Astrocyte of the spinal cord (primary cell): ENCODE measurements around the gene SERGEF.
"Not testable (repeated sequence)": the region's sequence is repeated elsewhere in the genome, so short reads cannot be mapped to it uniquely, and the experiment has no call there.

Experiments used
- DNase-seq: peaks from one replicate; pipeline ENCODE4 v3.0.0; 2011; ENCODE audit warnings: low read depth, low spot score
- H3K4me3 ChIP-seq: 2 replicates; pipeline ENCODE4 v1.5.1; 2011; ENCODE audit warnings: low read depth, mild to moderate bottlenecking, low read length, moderate library complexity
- CTCF ChIP-seq: IDR thresholded peaks from 2 replicates; pipeline ENCODE4 v1.5.1; 2012; ENCODE audit warnings: low read depth, mild to moderate bottlenecking, low read length, inconsistent platforms
- in situ Hi-C: cut with HindIII; loops from 2 replicates; pipeline ENCODE4 v1.10.0; 2017; ENCODE audit warnings: low sequenced_read_pairs

SERGEF gene

GRCh38 chr11:17878743-17879142, 134.1 kb downstream of the SERGEF start:
- in situ Hi-C loops, result no loop called here
- no peak for TF ChIP-seq CTCF
- no peak for DNase-seq
- no peak overlapping the region for H3K4me3 ChIP-seq

GRCh38 chr11:17877886-17878285, 135.0 kb downstream of the SERGEF start:
- in situ Hi-C loops, result no loop called here
- no peak for DNase-seq
- no peak for TF ChIP-seq CTCF
- H3K4me3 ChIP-seq, result no peak overlapping the region

GRCh38 chr11:17876827-17877226, 136.0 kb downstream of the SERGEF start:
- no peak for TF ChIP-seq CTCF
- in situ Hi-C loops, result no loop called here
- no peak for DNase-seq
- no peak overlapping the region for H3K4me3 ChIP-seq

- in situ Hi-C loops, result no loop called here
- TF ChIP-seq CTCF, result no peak
- H3K4me3 ChIP-seq, result no peak overlapping the region
- DNase-seq, result no peak
Measured at GRCh38 chr11:17875891-17876290, 137.0 kb downstream of the SERGEF start.

GRCh38 chr11:17873586-17873985, 139.3 kb downstream of the SERGEF start:
- in situ Hi-C loops, result no loop called here
- H3K4me3 ChIP-seq, result no peak overlapping the region
- TF ChIP-seq CTCF, result no peak
- DNase-seq, result no peak

- H3K4me3 ChIP-seq, in situ Hi-C loops, DNase-seq: not testable (repeated sequence)
Measured at GRCh38 chr11:17868398-17868797, 144.4 kb downstream of the SERGEF start.

- no peak for DNase-seq
- no peak for TF ChIP-seq CTCF
- H3K4me3 ChIP-seq, result no peak overlapping the region
- in situ Hi-C loops, result no loop called here
Measured at GRCh38 chr11:17867341-17867740, 145.5 kb downstream of the SERGEF start.
